NCI-H128 (cell line): ENCODE results near the gene BCL6B.

ENCODE experiments used
- DNase-seq: peaks from one replicate; lab custom pipeline; 2025; ENCODE audit not compliant: unreplicated experiment; lab: John Stamatoyannopoulos, UW

BCL6B gene

DNA sequence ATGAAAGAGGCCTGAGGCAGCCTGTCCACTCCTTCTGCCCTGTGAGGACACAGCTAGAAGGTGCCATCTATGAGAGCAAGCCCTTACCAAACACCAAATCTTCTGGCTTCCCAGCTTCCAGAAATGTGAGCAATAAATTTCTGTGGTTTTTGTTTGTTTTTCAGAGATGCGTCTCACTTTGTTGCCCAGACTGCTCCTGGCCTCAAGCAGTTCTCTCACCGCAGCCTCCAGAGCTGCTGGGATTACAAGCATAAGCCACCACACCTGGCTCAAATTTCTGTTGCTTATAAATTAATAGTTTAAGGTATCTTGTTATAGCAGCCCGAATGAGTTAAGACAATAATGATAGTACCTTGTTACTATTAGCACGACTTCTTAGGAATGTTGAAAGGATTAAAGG, 33.5 kb downstream of the BCL6B start:
- DNase-seq = no peak

DNA sequence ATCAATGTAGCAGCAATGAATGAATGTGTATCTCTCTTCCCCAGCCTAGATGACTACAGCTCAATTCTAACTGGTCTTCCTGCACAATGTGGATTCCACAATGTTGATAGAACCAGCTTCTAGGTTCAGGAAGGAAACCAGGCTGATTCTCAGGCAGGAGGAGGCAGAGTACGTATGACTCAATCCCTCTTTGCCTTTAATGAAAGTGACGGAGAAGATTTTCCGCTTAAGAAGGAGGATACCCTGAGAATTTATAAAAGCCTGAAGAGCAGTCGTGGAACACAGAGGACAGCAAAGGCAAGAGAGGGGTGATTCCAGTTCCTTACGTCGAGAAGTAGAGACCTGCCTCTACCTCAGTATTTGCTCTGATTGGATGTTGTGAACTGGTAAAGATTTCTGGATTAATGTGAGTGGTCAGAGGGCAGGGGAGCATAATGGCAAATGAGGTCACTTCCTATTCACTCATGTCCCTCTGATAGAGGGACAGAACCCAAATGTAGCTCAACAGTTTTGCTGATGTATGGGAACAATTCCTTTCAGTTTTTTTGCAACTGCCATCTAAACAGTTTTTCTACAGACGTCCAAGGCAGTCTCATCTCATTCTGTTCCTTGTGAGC, 36.1 kb downstream of the BCL6B start:
- no peak for DNase-seq

GRCh38 chr17:7060165-7060891, 37.5 kb downstream of the BCL6B start:
- DNase-seq = no peak

DNA sequence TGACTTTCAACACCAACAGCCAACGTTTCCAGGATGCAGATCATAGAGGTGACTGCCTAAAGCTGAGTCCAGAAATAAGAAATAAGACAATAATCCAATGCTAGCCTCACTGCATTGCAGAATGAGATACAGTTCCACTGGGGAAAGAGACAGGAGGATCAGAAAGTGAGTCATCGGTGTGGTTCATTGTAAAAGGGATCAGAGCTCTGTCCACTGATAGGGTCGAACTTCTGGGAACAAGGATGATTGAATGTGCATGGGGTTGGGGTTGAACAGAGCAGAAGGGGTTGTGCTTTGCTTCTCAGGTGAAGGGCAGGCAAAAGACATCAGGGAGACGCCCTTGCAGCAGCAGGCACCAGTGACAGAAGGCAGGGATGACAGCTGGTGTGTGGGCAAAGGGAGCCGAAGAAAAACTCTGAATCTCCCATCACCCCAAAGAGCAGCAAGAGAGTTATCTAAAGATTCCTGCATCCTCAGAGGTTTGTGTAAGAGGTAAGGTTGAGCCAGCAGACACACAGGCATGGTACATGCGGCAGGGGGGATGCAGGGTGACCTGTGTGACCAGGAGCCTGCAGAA, 40.8 kb downstream of the BCL6B start:
- no peak for DNase-seq

DNA sequence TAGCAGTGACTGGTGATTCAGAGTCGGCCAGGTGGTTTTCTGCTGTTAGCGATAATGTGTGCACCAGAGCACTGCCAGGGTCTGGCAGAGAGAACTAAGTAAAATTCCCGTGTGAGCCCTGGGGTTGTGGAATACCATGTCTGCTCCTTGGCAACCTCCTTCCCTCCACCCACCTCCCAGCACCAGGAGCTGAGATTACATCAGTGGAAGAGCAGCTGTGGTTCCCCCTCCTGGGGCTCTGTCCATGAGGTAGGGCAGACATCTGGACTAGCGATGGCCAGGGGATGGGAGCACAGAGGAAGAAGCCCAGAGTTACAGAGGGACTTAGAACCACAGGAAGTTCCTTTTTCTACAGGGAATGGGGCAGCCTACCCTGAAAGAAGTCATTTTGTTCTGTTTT, 41.4 kb downstream of the BCL6B start:
- no peak for DNase-seq

DNA sequence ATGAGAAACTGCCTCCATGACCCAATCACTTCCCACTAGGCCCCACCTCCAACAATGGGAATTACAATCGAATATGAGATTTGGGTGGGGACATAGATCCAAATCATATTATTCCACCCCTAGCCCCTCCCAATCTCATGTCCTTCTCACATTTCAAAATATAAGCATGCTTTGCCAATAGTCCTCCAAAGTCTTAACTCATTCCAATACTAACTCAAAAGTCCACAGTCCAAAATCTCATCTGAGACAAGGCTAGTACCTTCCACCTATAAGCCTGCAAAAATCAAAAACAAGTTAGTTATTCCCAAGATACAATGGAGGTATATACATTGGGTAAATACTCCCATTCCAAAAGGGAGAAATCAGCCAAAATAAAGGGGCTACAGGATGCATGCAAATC, 44.3 kb downstream of the BCL6B start:
- DNase-seq = no peak

- DNase-seq = no peak
Observed at GRCh38 chr17:7068268-7068667, 45.4 kb downstream of the BCL6B start.

DNA sequence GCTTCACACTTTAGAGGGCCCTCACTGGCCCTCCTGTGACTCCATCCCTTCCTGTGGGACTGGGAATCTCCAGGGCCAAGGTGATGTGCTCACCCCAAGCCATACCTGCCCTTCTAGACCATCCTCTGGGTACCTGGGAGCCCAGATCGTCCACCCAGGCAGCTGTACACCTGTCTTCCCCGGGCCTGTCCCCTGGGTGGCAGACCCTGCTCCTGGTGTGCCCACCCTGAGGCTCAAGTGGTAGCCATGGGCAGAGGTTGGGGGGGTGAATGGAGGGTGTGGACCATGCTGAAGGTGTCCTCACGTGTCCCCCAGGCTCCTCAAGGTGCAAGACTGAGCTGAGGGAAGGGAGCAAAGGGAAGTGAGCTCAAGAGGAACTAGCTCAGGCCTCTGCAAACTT, 47.9 kb downstream of the BCL6B start:
- no peak for DNase-seq

- no peak for DNase-seq
Observed at GRCh38 chr17:7072406-7072805, 49.6 kb downstream of the BCL6B start.

- no peak for DNase-seq
Observed at GRCh38 chr17:7074931-7075330, 52.1 kb downstream of the BCL6B start.

DNA sequence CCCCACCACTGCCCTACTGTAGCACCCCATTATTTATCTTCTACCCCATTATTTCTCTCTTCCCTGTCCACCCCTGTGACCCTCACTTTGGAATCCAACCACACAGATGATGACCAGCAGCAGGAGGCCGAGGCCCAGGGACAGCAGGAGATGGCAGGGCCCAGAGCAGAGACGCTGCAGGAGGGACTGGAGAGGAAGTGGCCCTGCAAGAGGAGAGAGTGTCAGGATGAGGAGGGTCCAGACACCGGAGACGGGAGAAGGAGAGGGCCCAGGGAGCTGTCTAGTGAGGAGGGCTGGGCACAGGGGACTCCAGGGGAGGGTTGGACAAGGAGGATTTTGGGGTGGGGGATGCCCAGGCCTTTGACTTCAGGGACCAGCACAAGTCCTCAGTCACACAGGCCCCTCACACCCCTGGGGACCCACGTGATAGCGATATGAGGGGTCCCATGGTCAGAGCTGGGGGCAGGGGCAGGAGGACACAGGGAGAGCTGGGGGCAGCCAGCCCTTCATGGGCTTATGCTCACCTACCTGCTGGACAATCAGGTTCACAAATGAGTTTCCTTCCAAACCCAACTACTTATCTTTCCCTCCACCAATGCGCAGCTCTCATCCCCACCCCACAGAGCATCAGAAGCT, 55.2 kb downstream of the BCL6B start:
- DNase-seq = no peak

DNA sequence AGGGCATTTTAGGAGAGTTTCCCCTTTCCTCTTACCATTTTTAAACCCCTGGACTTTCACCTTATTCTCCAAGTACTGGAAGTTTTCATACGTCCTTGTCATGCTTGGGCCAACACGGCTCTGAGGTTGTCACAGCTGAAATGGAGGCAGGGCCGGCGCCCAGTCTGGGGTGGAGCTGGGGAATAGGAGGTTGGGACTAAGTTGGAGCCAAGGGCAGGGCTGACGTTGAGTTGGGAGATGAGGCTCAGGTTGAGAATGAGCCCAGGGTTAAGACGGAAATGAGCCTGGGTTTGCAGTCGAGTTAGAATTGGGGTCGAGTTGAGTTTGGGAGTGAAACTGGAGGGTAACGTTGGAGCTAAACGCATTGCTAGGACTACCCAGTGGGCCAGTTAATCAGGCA, 55.9 kb downstream of the BCL6B start:
- DNase-seq = no peak
